Measurements from ENCODE around the gene LRFN2. TPM values are rescaled to one million over a fixed set of nuclear protein-coding genes. Genes with fewer than 3 reads are reported as not detected.
A peak's percentile ranks its signal among the peaks of the same experiment; 100 is the strongest.

LRFN2 gene
- total RNA-seq, result not detected in 2 replicates

DNA sequence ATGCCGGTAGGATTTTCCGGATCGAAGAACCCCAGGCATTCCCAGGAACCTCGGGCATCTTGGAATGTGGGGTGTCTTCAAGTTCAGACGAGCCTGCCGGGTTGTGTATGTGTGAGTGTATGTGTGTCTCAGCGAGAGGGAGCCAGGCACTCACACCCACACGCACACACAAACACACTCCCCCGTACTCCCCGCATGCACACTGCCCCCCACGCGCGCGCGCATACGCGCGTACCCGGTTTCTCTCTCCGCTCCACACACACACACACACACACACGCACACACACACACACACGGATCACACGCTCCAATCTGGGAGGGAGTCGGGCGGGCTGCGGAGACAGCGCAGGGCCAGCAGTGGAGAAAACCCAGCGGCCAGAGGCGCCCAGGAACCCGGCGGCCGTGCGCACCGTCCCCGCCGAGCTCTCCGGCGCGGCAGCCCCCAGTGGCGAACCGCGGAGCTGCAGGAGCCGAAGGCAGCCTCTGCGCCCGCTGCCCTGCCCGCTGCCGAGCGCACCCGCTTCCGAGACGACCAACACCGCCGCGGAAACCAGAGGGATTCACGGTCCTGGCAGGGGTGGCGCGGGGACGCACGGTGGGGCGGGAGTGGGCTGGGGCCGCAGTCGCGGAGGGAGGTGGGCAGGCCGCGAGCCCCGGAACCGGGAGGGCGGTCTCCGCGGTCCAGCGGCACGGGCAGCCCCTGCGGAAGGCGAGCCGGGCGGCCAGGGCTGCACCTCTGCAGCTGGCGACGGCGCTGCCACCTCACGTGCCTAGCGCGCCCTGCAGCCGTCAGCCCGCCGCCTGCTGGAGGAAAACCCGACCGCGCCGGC is at the start of gene LRFN2:
TSS of gene LRFN2 (minus strand) at position 125 of the 830 bp plus-strand sequence.
- H3K9me3 Mint-ChIP-seq, result no peaks in the 10 kb centered on the region
- H3K27me3 Mint-ChIP-seq (ENCODE audit: low read depth), result peaks cover 55% of the 10 kb centered on the region
- H3K27ac Mint-ChIP-seq, result no peak within 1 kb of the TSS
- DNase-seq (ENCODE audit: low spot score), result peak; percentile 67
- H3K4me1 Mint-ChIP-seq (ENCODE audit: low read depth), result peaks cover 14% of the 10 kb centered on the region
- H3K36me3 Mint-ChIP-seq (ENCODE audit: low read depth), result no peaks in the 10 kb centered on the region
- intact Hi-C loops (cut with micrococcal nuclease), result loop anchor here (10.0 kb wide), 1 partner anchor 263 kb away; no protein-coding TSS in a partner anchor
- H3K4me3 Mint-ChIP-seq (ENCODE audit: low read depth), result peak within 1 kb of the TSS; percentile 78

DNA sequence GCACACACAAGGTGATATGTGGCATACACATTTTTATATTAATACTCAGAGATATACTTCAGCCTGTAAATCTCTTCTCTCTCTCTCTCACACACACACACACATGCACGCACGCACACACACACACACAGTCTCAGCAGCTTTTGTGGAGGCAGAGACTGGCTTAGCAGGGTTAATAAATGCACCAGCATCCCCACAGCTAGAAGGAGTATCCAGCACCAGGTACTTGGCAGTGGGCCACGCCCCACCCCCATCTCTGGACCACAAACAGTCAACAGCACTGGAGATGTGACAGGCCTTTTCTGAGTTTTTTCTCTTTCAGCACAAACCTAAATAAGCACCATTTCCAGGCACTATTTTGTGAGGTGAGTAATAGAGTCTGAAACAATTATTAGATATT is 47.3 kb upstream of the LRFN2 start:
- Mint-ChIP-seq H3K27me3 (ENCODE audit: low read depth) (no peaks in the 10 kb centered on the region), H3K4me3 (ENCODE audit: low read depth) (no peak overlapping the region), H3K4me1 (ENCODE audit: low read depth) (no peaks in the 10 kb centered on the region), H3K9me3 (no peaks in the 10 kb centered on the region), H3K36me3 (ENCODE audit: low read depth) (no peaks in the 10 kb centered on the region), H3K27ac (no peak overlapping the region)
- no peak for DNase-seq (ENCODE audit: low spot score)
- intact Hi-C loops (cut with micrococcal nuclease), result no loop called here

DNA sequence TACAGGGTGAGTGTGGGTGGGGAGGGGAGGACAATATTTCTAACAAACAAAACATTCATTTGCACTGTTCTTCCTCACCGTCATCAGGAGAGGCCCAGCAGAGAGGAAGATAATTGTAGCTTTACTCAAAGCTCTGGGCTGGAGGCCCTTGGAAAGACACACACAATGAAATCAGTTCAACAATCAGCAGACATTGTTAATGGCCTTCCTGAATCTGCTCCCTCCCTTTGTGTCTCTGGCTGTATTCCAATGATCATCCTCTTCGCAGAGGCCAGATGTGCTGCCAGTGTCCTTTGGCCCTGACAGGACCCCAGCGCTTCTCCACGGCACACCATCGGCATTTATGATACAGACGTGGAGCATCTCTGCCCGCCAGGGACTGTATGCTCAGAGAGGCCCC is 44.6 kb upstream of the LRFN2 start:
- no peaks in the 10 kb centered on the region for H3K27me3 Mint-ChIP-seq (ENCODE audit: low read depth)
- no peak overlapping the region for H3K4me3 Mint-ChIP-seq (ENCODE audit: low read depth)
- H3K4me1 Mint-ChIP-seq (ENCODE audit: low read depth), result no peaks in the 10 kb centered on the region
- no peaks in the 10 kb centered on the region for H3K9me3 Mint-ChIP-seq
- H3K27ac Mint-ChIP-seq, result no peak overlapping the region
- no peak for DNase-seq (ENCODE audit: low spot score)
- intact Hi-C loops (cut with micrococcal nuclease), result no loop called here
- H3K36me3 Mint-ChIP-seq (ENCODE audit: low read depth), result no peaks in the 10 kb centered on the region

DNA sequence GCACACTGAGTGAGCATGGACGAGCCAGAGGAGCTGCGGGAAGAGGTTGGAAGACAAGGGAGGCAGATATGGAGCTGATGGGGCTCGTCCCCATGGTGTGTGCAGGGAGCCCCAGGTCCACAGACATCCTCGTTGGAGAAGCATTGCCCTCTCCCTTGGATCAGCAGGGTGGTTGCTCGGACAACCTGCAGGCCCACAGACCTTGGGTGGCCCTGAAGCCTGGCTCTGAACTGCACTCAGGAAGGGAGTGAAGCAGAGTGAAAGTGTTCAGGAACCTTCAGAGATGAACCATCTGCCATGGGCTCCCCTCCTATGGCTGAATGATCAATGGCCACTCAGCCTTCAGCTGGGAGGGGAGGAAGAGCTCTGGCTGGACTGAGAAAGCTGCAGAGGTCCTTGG is 43.3 kb upstream of the LRFN2 start:
- Mint-ChIP-seq H3K9me3 (no peaks in the 10 kb centered on the region), H3K27me3 (ENCODE audit: low read depth) (no peaks in the 10 kb centered on the region), H3K27ac (no peak overlapping the region), H3K4me3 (ENCODE audit: low read depth) (no peak overlapping the region), H3K4me1 (ENCODE audit: low read depth) (no peaks in the 10 kb centered on the region), H3K36me3 (ENCODE audit: low read depth) (no peaks in the 10 kb centered on the region)
- DNase-seq (ENCODE audit: low spot score), result no peak
- intact Hi-C loops (cut with micrococcal nuclease), result no loop called here

DNA sequence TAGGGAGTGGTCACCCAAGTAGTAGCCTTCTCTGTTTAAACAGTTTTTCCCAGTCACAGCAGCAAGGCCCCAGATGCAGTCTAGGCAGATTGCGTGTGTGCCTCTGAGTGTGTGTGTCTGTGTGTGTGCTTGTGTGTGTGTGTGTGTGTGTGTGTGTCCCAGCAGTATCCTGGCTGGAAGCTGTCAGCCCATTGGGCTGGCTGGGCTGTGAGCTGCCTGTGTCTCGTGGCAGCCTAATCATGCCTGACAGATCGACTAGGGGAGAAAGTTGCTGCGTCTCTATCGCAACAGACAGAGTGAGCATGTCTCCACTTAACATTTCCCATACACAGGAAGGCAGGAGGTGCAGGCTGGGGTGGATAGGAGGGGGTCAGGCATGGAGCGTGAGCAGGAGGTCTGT is 42.9 kb upstream of the LRFN2 start:
- Mint-ChIP-seq H3K27ac (no peak overlapping the region), H3K36me3 (ENCODE audit: low read depth) (no peaks in the 10 kb centered on the region), H3K27me3 (ENCODE audit: low read depth) (no peaks in the 10 kb centered on the region), H3K4me1 (ENCODE audit: low read depth) (no peaks in the 10 kb centered on the region), H3K9me3 (no peaks in the 10 kb centered on the region), H3K4me3 (ENCODE audit: low read depth) (no peak overlapping the region)
- no peak for DNase-seq (ENCODE audit: low spot score)
- intact Hi-C loops (cut with micrococcal nuclease), result no loop called here

DNA sequence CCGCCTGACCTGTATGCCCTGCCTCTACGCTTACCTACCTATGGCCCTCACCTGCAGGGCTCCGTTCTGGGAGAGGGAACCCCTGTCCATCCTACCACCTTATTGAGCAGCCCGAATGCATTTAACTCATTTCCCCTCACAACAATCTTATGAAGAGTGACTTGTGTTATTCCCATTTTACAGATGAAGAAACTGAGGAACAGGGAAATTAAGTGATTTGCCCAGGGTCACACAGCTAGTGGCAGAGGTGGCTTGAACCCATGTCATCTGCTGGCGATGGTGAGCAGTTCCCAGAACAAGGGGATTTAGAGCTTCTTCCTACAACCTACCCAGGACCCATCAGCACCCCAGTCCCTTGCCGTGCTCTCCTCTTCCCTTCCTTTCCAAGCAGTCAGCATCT is 42.3 kb upstream of the LRFN2 start:
- no peaks in the 10 kb centered on the region for H3K36me3 Mint-ChIP-seq (ENCODE audit: low read depth)
- H3K27me3 Mint-ChIP-seq (ENCODE audit: low read depth), result no peaks in the 10 kb centered on the region
- H3K9me3 Mint-ChIP-seq, result no peaks in the 10 kb centered on the region
- H3K27ac Mint-ChIP-seq, result no peak overlapping the region
- H3K4me1 Mint-ChIP-seq (ENCODE audit: low read depth), result no peaks in the 10 kb centered on the region
- H3K4me3 Mint-ChIP-seq (ENCODE audit: low read depth), result no peak overlapping the region
- intact Hi-C loops (cut with micrococcal nuclease), result no loop called here
- no peak for DNase-seq (ENCODE audit: low spot score)

DNA sequence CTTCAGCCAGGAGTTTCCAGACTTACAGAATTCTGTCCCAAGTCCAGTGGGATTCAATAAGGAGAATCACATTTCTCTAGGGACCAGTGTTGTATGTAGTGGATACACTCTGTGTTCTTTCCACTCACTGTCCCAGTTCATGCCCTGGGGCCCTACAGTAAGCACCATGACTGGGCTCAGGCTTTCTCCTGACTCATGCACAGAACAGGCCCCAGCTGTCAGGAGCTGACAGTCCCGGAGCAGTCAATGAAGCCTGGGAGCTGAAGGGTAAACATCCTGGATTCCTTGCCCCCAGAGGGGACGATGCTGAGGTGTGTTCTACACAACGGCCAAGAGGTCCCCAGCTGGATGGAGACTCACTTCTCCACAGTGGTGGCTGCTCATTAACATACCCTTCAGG is 40.2 kb upstream of the LRFN2 start:
- Mint-ChIP-seq H3K27me3 (ENCODE audit: low read depth) (no peaks in the 10 kb centered on the region), H3K4me3 (ENCODE audit: low read depth) (no peak overlapping the region), H3K4me1 (ENCODE audit: low read depth) (no peaks in the 10 kb centered on the region), H3K9me3 (no peaks in the 10 kb centered on the region), H3K27ac (no peak overlapping the region), H3K36me3 (ENCODE audit: low read depth) (no peaks in the 10 kb centered on the region)
- intact Hi-C loops (cut with micrococcal nuclease), result no loop called here
- no peak for DNase-seq (ENCODE audit: low spot score)

DNA sequence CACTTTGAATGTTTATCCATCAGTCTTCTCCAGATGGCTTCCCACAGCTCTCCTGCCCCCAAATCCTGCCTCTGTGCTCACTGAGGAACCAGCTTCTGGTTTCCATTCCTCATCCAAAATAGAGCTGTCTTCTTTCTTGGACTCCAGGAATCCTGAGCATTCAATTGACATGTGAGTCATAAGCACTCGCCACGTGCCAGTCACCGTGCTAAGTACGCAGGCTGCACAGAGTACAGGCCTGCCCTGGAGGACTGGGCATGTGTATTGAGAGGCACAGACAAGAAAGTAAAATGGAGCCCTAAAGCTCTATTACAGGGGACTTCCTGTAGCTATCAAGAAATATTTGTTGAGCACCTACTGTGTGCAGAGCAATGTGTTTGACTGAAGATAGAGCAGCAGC is 39.7 kb upstream of the LRFN2 start:
- Mint-ChIP-seq H3K9me3 (no peaks in the 10 kb centered on the region), H3K27me3 (ENCODE audit: low read depth) (no peaks in the 10 kb centered on the region), H3K4me3 (ENCODE audit: low read depth) (no peak overlapping the region), H3K4me1 (ENCODE audit: low read depth) (no peaks in the 10 kb centered on the region), H3K36me3 (ENCODE audit: low read depth) (no peaks in the 10 kb centered on the region), H3K27ac (no peak overlapping the region)
- intact Hi-C loops (cut with micrococcal nuclease), result no loop called here
- DNase-seq (ENCODE audit: low spot score), result no peak

DNA sequence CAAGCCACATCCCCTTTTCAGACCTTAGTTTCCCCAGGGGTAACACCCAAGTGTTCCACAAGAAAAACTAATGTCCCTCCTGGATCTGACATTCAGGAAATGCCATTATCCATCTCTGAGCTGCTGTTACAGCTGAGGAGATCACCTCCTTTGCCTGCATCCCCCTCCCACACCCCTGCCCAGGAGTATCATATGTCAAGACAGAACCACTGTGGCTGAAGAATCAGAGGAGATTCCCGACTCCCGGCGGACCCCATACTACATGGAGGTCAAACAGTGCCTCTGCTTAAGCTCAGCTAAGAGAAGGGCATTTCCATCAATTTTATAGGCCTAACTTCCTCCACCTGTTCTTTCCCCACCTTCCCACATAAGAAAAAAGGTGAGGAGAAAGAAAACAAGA is 36.8 kb upstream of the LRFN2 start:
- H3K4me3 Mint-ChIP-seq (ENCODE audit: low read depth), result no peak overlapping the region
- no peaks in the 10 kb centered on the region for H3K36me3 Mint-ChIP-seq (ENCODE audit: low read depth)
- DNase-seq (ENCODE audit: low spot score), result no peak
- intact Hi-C loops (cut with micrococcal nuclease), result no loop called here
- no peaks in the 10 kb centered on the region for H3K9me3 Mint-ChIP-seq
- no peak overlapping the region for H3K27ac Mint-ChIP-seq
- H3K27me3 Mint-ChIP-seq (ENCODE audit: low read depth), result no peaks in the 10 kb centered on the region
- H3K4me1 Mint-ChIP-seq (ENCODE audit: low read depth), result no peaks in the 10 kb centered on the region

DNA sequence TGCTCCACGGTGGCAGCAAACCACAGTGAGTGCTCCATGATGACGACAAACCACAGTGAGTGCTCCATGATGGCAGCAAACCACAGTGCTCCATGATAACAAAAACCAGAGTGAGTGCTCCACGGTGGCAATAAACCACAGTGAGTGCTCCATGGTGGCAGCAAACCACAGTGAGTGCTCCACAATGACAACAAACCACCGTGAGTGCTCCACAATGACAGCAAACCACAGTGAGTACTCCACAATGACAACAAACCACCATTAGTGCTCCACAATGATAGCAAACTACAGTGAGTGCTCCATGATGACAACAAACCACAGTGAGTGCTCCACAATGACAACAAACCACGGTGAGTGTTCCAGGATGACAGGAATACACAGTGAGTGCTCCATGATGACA is 36.0 kb upstream of the LRFN2 start:
- Mint-ChIP-seq H3K4me1 (ENCODE audit: low read depth) (no peaks in the 10 kb centered on the region), H3K4me3 (ENCODE audit: low read depth) (no peak overlapping the region), H3K27me3 (ENCODE audit: low read depth) (peaks cover 3% of the 10 kb centered on the region), H3K27ac (no peak overlapping the region), H3K36me3 (ENCODE audit: low read depth) (no peaks in the 10 kb centered on the region), H3K9me3 (no peaks in the 10 kb centered on the region)
- no peak for DNase-seq (ENCODE audit: low spot score)
- intact Hi-C loops (cut with micrococcal nuclease), result no loop called here

DNA sequence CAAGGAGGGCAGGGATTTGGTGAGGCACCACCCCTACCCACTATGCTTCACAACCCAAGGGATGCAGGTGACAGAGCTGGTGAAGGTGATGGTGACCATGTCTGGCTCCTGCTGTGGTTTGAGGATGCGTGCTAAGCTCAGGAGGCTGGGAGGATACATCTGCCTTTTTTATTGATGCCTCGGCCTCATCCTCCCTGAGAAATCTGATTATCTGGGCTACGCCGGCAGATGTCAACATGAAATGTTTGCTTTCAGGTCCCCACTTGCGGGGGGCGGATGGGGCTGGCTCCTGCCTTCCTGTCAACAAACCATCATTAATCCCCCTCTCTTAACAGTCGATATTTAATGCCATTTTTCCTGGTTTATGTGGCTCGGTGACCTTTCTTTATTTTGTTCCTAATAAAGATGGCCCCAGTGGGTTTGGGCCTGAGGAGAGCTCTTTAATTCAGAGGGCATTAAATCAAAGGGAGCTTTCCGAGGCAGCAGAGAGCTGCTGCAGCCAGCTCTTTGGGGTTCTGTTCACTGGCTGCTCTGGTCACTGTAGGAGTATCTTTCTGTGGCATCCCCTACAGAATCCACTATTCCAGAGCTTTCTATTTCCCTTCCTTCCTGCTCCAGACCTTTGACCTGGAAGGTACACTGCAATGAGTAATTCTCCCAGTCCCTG is 33.5 kb upstream of the LRFN2 start:
- intact Hi-C loops (cut with micrococcal nuclease), result no loop called here
- H3K27ac Mint-ChIP-seq, result no peak overlapping the region

DNA sequence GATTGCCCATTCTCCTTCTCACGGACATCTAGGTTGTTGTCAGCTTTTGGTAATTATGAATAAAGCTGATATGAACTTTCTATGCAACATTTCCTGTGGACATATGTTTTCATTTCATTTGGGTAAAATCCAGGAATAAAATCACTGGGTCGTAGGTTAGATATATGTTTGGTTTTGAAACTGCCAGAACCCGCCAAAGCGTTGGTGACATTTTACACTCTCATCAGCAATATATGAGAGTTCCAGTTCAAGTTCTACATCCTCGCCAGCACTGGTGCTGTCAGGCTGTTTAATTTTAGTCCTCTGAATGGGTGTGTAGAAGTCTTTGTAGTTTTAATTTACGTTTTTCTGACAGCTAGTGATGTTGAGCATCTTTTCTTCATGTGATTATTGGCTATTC is 27.5 kb upstream of the LRFN2 start:
- DNase-seq (ENCODE audit: low spot score), result no peak
- intact Hi-C loops (cut with micrococcal nuclease), result no loop called here
- H3K9me3 Mint-ChIP-seq, result no peaks in the 10 kb centered on the region
- peaks cover 28% of the 10 kb centered on the region for H3K27me3 Mint-ChIP-seq (ENCODE audit: low read depth)
- H3K36me3 Mint-ChIP-seq (ENCODE audit: low read depth), result no peaks in the 10 kb centered on the region
- no peaks in the 10 kb centered on the region for H3K4me1 Mint-ChIP-seq (ENCODE audit: low read depth)
- H3K27ac Mint-ChIP-seq, result no peak overlapping the region
- H3K4me3 Mint-ChIP-seq (ENCODE audit: low read depth), result no peak overlapping the region

More for the DNA sequence above, 33.5 kb upstream of the LRFN2 start:
- H3K4me3 Mint-ChIP-seq (ENCODE audit: low read depth), result no peak overlapping the region
- no peaks in the 10 kb centered on the region for H3K36me3 Mint-ChIP-seq (ENCODE audit: low read depth)
- H3K4me1 Mint-ChIP-seq (ENCODE audit: low read depth), result no peaks in the 10 kb centered on the region
- H3K27me3 Mint-ChIP-seq (ENCODE audit: low read depth), result peaks cover 7% of the 10 kb centered on the region
- no peak for DNase-seq (ENCODE audit: low spot score)
- no peaks in the 10 kb centered on the region for H3K9me3 Mint-ChIP-seq

DNA sequence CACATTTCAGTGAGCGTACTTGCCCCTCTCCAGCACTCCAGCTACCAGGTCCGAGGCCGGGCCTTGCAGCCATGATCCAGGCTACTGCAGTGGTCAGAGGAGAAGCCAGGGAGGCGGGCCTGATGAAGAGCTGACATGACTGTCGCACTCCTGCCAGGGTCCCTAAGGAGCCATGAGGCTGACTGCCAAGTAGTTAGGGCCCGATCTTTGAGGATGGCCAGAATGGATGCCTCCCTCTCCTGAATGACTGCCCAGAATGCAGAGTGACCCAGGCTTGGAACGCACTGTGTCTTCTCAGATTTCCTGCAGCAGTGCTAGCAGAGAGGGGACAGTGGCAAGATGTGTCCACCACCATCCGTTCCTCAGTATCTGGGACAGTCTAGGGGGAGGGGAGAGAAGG is 24.7 kb upstream of the LRFN2 start:
- no peak overlapping the region for H3K27ac Mint-ChIP-seq
- H3K4me3 Mint-ChIP-seq (ENCODE audit: low read depth), result no peak overlapping the region
- no peak for DNase-seq (ENCODE audit: low spot score)
- H3K36me3 Mint-ChIP-seq (ENCODE audit: low read depth), result no peaks in the 10 kb centered on the region
- no peaks in the 10 kb centered on the region for H3K4me1 Mint-ChIP-seq (ENCODE audit: low read depth)
- no peaks in the 10 kb centered on the region for H3K9me3 Mint-ChIP-seq
- intact Hi-C loops (cut with micrococcal nuclease), result no loop called here
- peaks cover 30% of the 10 kb centered on the region for H3K27me3 Mint-ChIP-seq (ENCODE audit: low read depth)

Measured in activated T-helper 2 cell treated with anti-CD3 and anti-CD28 coated beads, Interferon-gamma antibody, Interleukin-2, Interleukin-4, amounts not matched to agents 10 μg/mL and 5 μg/mL and 100 μg/mL, durations not matched to agents 14 hours and 24 hours and 36 hours (primary cell).